Muscle of leg (tissue), 11 donors: ENCODE measurements around the gene ZBTB20. TPM values are rescaled to one million over a fixed set of nuclear protein-coding genes. Genes with fewer than 3 reads are reported as not detected.
"Not testable (repeated sequence)": the region's sequence is repeated elsewhere in the genome, so short reads cannot be mapped to it uniquely, and the experiment has no call there.

Experiments
- DNase-seq: peaks from one replicate; pipeline ENCODE4 v3.0.0; 2013
- H3K27ac ChIP-seq: one replicate; pipeline ENCODE4 v1.5.1; 2013; ENCODE audit warnings: mild to moderate bottlenecking, low read length, control low read depth
- H3K27me3 ChIP-seq: one replicate; pipeline ENCODE4 v1.6.1; 2013; ENCODE audit warnings: low read length; ENCODE audit not compliant: control insufficient read depth, insufficient read depth
- H3K36me3 ChIP-seq: one replicate; pipeline ENCODE4 v1.6.1; 2013; ENCODE audit warnings: low read length; ENCODE audit not compliant: control insufficient read depth, insufficient read depth
- H3K4me1 ChIP-seq: one replicate; pipeline ENCODE4 v1.6.1; 2013; ENCODE audit warnings: low read length; ENCODE audit not compliant: control insufficient read depth, insufficient read depth
- H3K4me3 ChIP-seq: one replicate; pipeline ENCODE4 v1.5.1; 2013; ENCODE audit warnings: low read length, control low read depth
- H3K9me3 ChIP-seq: replicated peaks from 2 replicates; pipeline ENCODE4 v1.6.1; 2013; ENCODE audit warnings: low read depth, low read length; ENCODE audit not compliant: control insufficient read depth
- WGBS: methylation state at CpG from one replicate; pipeline ENCODE4 v1.1.5; 2013; ENCODE audit warnings: missing lambda C conversion rate; ENCODE audit not compliant: insufficient coverage; 5-methylcytosine and 5-hydroxymethylcytosine counted together
- polyA plus RNA-seq, 8 donors: library from polyadenylated mRNA; unstranded; fragments of 120-200 nt; gene quantifications; one replicate each; pipeline versions ENCODE4 v1.2.1 to v1.2.3, GENCODE V29; 2013; ENCODE audit warnings: inconsistent platforms in 1 of 8, low replicate concordance in 1 of 8; ENCODE audit not compliant: insufficient read length in 8 of 8, insufficient read depth in 1 of 8
- total RNA-seq: library from RNA; stranded (reverse); fragments of 120-200 nt; gene quantifications from one replicate; pipeline ENCODE4 v1.2.4, GENCODE V29; 2013

The ZBTB20 gene
- total and polyA plus RNA-seq, 9 donors = 1.0 to 16.6 (median 2.8) TPM

DNA sequence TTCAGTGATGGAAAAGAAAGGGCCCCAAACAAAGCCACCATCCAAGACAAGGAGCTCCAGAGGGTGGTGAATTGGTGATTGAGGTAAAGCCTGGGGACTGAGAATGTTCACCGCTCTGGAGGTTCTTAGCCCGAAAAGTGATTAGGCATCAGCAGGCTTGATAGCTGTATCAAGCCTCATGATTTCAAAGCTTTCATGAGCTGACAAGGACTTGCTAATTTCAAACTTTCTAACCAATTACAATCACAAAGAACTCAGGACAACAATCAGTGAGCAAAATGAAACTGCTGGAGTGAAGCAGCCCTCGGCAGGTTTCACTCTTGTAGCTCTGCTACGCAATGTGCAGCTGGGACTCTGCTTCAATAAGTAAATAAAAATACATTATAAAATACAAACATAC, 461.9 kb downstream of the ZBTB20 start:
- H3K9me3 ChIP-seq = no peaks in the 10 kb centered on the region
- no peak for DNase-seq
- 100% methylated on average over 2 of the region's 4 CpGs for WGBS
- no peak overlapping the region for H3K4me3 ChIP-seq
- peaks cover 2% of the 10 kb centered on the region for H3K4me1 ChIP-seq
- no peaks in the 10 kb centered on the region for H3K36me3 ChIP-seq
- no peaks in the 10 kb centered on the region for H3K27me3 ChIP-seq
- H3K27ac ChIP-seq = no peak overlapping the region

DNA sequence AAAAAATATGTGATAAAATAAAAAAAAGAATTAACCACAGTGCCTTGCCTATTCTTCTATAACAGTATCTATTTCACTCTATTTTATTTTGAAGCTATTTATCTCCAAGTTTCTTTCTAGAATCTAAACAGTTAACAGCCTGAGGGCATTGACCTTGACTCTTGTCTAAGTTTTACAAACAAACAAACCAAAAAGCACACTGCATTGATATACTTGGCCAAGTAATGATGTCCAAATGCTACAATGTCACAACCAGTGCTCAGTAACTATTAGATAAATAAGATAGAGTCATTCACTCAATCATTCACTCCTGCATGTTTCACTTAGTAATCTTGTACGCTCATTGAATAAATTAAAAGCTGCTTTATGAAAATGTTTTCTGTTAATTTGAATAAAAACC, 466.8 kb downstream of the ZBTB20 start:
- no peak overlapping the region for H3K27ac ChIP-seq
- H3K27me3 ChIP-seq = no peaks in the 10 kb centered on the region
- H3K9me3 ChIP-seq = no peaks in the 10 kb centered on the region
- H3K4me3 ChIP-seq = no peak overlapping the region
- no peaks in the 10 kb centered on the region for H3K36me3 ChIP-seq
- no peak for DNase-seq
- H3K4me1 ChIP-seq = no peaks in the 10 kb centered on the region
- WGBS = no CpG with 5 or more reads among the region's 1 CpG

DNA sequence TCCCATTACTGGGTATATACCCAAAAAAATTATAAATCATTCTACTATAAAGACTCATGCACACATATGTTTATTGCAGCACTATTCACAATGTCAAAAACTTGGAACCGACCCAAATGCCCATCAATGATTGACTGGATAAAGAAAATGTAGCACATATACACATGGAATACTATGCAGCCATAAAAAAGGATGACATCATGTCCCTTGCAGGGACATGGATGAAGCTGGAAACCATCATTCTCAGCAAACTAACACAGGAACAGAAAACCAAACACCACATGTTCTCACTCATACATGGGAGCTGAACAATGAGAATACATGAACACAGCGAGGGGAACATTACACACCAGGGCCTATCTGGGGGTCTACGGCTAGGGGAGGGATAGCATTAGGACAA, 467.3 kb downstream of the ZBTB20 start:
- H3K27me3 ChIP-seq, DNase-seq, H3K9me3 ChIP-seq, H3K27ac ChIP-seq, H3K4me1 ChIP-seq, H3K4me3 ChIP-seq, H3K36me3 ChIP-seq: not testable (repeated sequence)
- WGBS = 100% methylated on average over 1 of the region's 3 CpGs

- H3K36me3 ChIP-seq = no peaks in the 10 kb centered on the region
- no peak overlapping the region for H3K27ac ChIP-seq
- no peak for DNase-seq
- no peaks in the 10 kb centered on the region for H3K27me3 ChIP-seq
- no peak overlapping the region for H3K4me3 ChIP-seq
- H3K9me3 ChIP-seq = no peaks in the 10 kb centered on the region
- no CpG with 5 or more reads among the region's 4 CpGs for WGBS
- H3K4me1 ChIP-seq = no peaks in the 10 kb centered on the region
These were observed 472.0 kb downstream of the ZBTB20 start for GRCh38 chr3:114675104-114675503.

GRCh38 chr3:114674036-114674435, 473.1 kb downstream of the ZBTB20 start:
- no CpG with 5 or more reads among the region's 2 CpGs for WGBS

DNA sequence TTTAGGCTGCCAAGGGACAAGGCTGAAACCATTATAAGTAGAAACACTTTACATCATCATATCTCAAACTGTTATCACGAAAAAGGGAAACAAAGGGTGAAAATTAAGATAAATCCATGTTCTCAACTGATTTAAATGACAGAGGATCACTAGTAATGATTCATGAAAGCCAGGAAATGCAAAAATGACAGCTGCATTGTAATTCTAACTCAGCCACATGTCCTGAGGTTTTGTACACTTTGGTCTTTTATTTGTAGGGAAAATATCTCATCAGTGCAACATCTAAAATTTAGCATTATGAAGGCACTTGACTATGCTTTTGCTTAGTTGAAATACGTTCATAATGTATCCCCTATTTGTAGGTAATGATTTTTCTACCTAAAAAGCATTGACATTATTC, 473.6 kb downstream of the ZBTB20 start:
- Histone ChIP-seq H3K36me3 (no peaks in the 10 kb centered on the region), H3K27me3 (no peaks in the 10 kb centered on the region), H3K27ac (no peak overlapping the region), H3K4me1 (no peaks in the 10 kb centered on the region), H3K4me3 (no peak overlapping the region), H3K9me3 (no peaks in the 10 kb centered on the region)
- no CpG with 5 or more reads among the region's 2 CpGs for WGBS
- no peak for DNase-seq

More at GRCh38 chr3:114674036-114674435, 473.1 kb downstream of the ZBTB20 start:
- H3K36me3 ChIP-seq = no peaks in the 10 kb centered on the region
- no peak overlapping the region for H3K4me3 ChIP-seq
- H3K9me3 ChIP-seq = no peaks in the 10 kb centered on the region
- H3K4me1 ChIP-seq = no peaks in the 10 kb centered on the region
- no peak overlapping the region for H3K27ac ChIP-seq
- H3K27me3 ChIP-seq = no peaks in the 10 kb centered on the region
- DNase-seq = no peak

DNA sequence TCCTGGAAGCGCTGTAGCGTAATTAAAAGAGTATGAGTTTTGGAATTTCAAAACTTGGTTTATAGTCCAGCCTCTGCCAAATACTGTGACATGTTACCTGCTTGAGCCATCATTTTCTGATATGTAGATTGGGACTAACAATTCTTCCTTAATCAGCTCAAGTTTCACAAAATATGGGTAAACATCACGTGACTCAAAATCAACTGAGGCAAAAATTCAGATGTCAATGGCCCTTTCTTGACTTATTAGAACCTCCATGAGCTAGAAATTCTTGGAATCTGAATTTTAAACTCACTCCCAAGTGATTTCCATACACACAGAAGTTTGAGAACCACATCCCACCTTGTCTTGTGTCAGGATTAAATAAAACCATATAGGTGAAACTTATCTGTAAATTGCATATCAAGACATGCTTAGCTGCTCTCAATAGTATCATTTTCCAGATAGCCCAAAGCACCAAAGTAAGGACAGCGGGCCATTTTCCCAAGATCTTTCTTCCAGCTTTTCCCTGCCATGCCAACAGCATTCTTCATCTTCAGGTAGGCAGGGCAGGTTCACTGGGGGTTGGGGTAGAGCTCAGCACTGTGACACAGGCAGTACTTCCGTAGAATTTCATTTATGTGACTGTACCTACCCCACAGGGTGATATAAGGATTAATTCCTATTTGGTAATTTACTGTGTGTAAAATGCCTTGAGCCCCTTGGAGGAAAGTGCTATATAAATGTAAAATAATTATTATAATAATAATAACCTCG, 474.2 kb downstream of the ZBTB20 start:
- Histone ChIP-seq H3K36me3 (no peaks in the 10 kb centered on the region), H3K9me3 (no peaks in the 10 kb centered on the region), H3K27me3 (no peaks in the 10 kb centered on the region), H3K4me3 (no peak overlapping the region), H3K27ac (no peak overlapping the region), H3K4me1 (no peaks in the 10 kb centered on the region)
- WGBS = no CpG with 5 or more reads among the region's 6 CpGs
- DNase-seq = no peak

DNA sequence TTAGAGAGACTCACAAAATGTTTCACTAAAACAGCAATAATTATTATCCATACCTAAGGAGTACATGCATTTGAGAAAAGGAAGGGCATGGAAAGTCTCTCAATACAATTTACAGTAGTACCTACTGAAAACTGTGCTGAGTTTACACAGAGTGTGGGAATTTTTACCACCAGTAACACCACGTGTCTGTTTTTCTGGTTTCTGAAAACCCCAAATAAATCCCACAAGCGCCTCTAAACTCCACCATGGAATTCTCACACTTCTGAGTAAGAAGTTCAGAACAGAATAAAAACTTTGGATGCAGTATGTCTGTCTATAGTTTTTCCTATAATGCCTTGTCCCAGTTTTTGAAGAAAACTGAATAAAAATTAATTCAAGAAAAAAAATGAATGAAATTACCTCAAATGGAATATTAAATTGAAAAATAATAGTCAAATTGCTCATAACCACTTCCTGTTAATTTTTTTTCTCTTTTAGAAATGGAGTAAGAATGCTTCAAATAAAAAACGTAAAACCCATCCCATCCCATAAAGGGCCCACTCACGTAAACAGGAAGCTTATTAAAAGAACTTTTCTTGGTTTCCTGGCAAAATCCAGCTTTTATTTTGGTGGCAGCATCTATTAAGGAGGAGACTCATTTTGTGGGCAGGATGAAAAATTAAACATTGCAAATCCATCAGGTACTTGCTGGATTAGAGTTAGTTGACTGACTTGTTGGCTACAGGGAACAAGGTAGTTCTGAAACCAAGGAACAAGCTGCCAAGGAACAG, 475.2 kb downstream of the ZBTB20 start:
- Histone ChIP-seq H3K4me1 (no peaks in the 10 kb centered on the region), H3K9me3 (no peaks in the 10 kb centered on the region), H3K4me3 (no peak overlapping the region), H3K27ac (no peak overlapping the region), H3K36me3 (no peaks in the 10 kb centered on the region), H3K27me3 (no peaks in the 10 kb centered on the region)
- whole genome bisulfite sequencing = no CpG with 5 or more reads among the region's 4 CpGs
- no peak for DNase-seq

GRCh38 chr3:114669614-114670013, 477.5 kb downstream of the ZBTB20 start:
- Histone ChIP-seq H3K4me1 (no peaks in the 10 kb centered on the region), H3K27me3 (no peaks in the 10 kb centered on the region)

DNA sequence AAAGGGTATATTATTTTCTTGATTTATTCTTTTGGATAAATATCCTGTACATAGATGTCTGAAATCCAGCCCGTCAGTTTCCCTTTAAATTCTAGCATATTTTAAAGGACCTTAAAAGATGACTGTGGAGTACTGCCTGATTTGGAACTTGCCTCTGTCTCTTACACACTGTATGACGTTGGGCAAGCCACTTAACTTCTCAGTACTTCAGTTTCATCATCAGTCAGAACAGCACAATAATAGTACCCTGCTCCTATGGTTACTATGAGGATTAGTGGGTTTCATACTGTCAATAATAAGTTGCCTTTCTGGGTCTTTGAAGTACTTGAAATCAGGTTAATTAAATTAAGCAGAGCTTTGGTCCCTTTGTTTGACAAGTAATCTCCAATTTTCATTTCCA, 479.0 kb downstream of the ZBTB20 start:
- Histone ChIP-seq H3K4me1 (no peaks in the 10 kb centered on the region), H3K36me3 (no peaks in the 10 kb centered on the region), H3K9me3 (no peaks in the 10 kb centered on the region), H3K27me3 (no peaks in the 10 kb centered on the region), H3K27ac (no peak overlapping the region), H3K4me3 (no peak overlapping the region)
- WGBS = no CpG with 5 or more reads among the region's 2 CpGs
- no peak for DNase-seq

More at GRCh38 chr3:114669614-114670013, 477.5 kb downstream of the ZBTB20 start:
- WGBS = no CpG with 5 or more reads among the region's 1 CpG
- Histone ChIP-seq H3K9me3 (no peaks in the 10 kb centered on the region), H3K27ac (no peak overlapping the region), H3K4me3 (no peak overlapping the region), H3K36me3 (no peaks in the 10 kb centered on the region)
- no peak for DNase-seq
